Endometrial microvascular endothelial cells (primary cell): ENCODE measurements around the gene SLC39A11. TPM values are rescaled to one million over a fixed set of nuclear protein-coding genes. Genes with fewer than 3 reads are reported as not detected.
"Not testable (repeated sequence)": the region's sequence is repeated elsewhere in the genome, so short reads cannot be mapped to it uniquely, and the experiment has no call there.

Experiments used
- in situ Hi-C: cut with HindIII; loops from 2 replicates; pipeline ENCODE4 v1.10.0; 2017; ENCODE audit warnings: low sequenced_read_pairs, low pct_unique_long_range_greater_than_20kb; ENCODE audit errors: inconsistent ontology term
- total RNA-seq: library from RNA; depleted of rRNA; stranded (reverse); fragments of >200 nt; gene quantifications from one replicate; pipeline ENCODE4 v1.2.3, GENCODE V29; 2015; ENCODE audit errors: inconsistent ontology term

The SLC39A11 gene
- total RNA-seq, 1 donor from 2014 or later: 11.8 TPM

- in situ Hi-C loops: no loop called here
Observed at GRCh38 chr17:73089322-73090317, 2.9 kb downstream of the SLC39A11 start.

- in situ Hi-C loops: no loop called here
Observed at GRCh38 chr17:73088561-73088960, 3.9 kb downstream of the SLC39A11 start.

GRCh38 chr17:73083432-73083831 lies 9.1 kb downstream of the SLC39A11 start:
- in situ Hi-C loops: no loop called here

GRCh38 chr17:73074566-73074965 lies 17.9 kb downstream of the SLC39A11 start:
- in situ Hi-C loops: no loop called here

GRCh38 chr17:73072219-73072962 lies 20.1 kb downstream of the SLC39A11 start:
- in situ Hi-C loops: no loop called here

GRCh38 chr17:73071066-73071999 lies 21.2 kb downstream of the SLC39A11 start:
- in situ Hi-C loops: no loop called here

GRCh38 chr17:73069841-73070240 lies 22.6 kb downstream of the SLC39A11 start:
- in situ Hi-C loops: no loop called here

- in situ Hi-C loops: no loop called here
Observed at GRCh38 chr17:73069164-73069770, 23.2 kb downstream of the SLC39A11 start.

- in situ Hi-C loops: no loop called here
Observed at GRCh38 chr17:73068322-73069153, 23.9 kb downstream of the SLC39A11 start.

GRCh38 chr17:73067699-73068098 lies 24.8 kb downstream of the SLC39A11 start:
- in situ Hi-C loops: not testable (repeated sequence)

- in situ Hi-C loops: no loop called here
Observed at GRCh38 chr17:73067075-73067474, 25.4 kb downstream of the SLC39A11 start.

GRCh38 chr17:73066148-73066884 lies 26.2 kb downstream of the SLC39A11 start:
- in situ Hi-C loops: no loop called here

- in situ Hi-C loops: no loop called here
Observed at GRCh38 chr17:73065376-73065775, 27.1 kb downstream of the SLC39A11 start.

- in situ Hi-C loops: no loop called here
Observed at GRCh38 chr17:73064084-73064938, 28.2 kb downstream of the SLC39A11 start.

- in situ Hi-C loops: no loop called here
Observed at GRCh38 chr17:73062726-73063125, 29.8 kb downstream of the SLC39A11 start.

- in situ Hi-C loops: no loop called here
Observed at GRCh38 chr17:73061161-73061560, 31.3 kb downstream of the SLC39A11 start.
